T-helper 1 cell treated with Interleukin-12 subunit alpha and Interleukin-12 subunit beta and Interleukin-4 antibody, amounts not matched to agents 30 μg/mL and 1 μg/mL, for 36 hours (primary cell): ENCODE results near the gene ATP8B4.
"Not testable (repeated sequence)": the region's sequence is repeated elsewhere in the genome, so short reads cannot be mapped to it uniquely, and the experiment has no call there.

Experiments used
- H3K27ac Mint-ChIP-seq: one replicate; pipeline ENCODE4 v1.8.0; 2021; ENCODE audit warnings: mild to moderate bottlenecking, mixed read lengths
- H3K27me3 Mint-ChIP-seq: one replicate; pipeline ENCODE4 v1.8.0; 2021; ENCODE audit warnings: low read depth, mixed read lengths
- H3K36me3 Mint-ChIP-seq: one replicate; pipeline ENCODE4 v1.8.0; 2021; ENCODE audit warnings: low read depth, mixed read lengths
- H3K4me1 Mint-ChIP-seq: one replicate; pipeline ENCODE4 v1.8.0; 2021; ENCODE audit warnings: low read depth, mixed read lengths
- H3K4me3 Mint-ChIP-seq: one replicate; pipeline ENCODE4 v1.8.0; 2021; ENCODE audit warnings: mild to moderate bottlenecking, moderate library complexity, mixed read lengths
- H3K9me3 Mint-ChIP-seq: one replicate; pipeline ENCODE4 v1.8.0; 2021; ENCODE audit warnings: mixed read lengths

ATP8B4 gene

GRCh38 chr15:49977306-49977705 is 141.7 kb downstream of the ATP8B4 start:
- Mint-ChIP-seq H3K27me3 (no peaks in the 10 kb centered on the region), H3K9me3 (no peaks in the 10 kb centered on the region), H3K27ac (no peak overlapping the region), H3K4me1 (peaks cover 2% of the 10 kb centered on the region), H3K4me3 (no peak overlapping the region), H3K36me3 (peaks cover 28% of the 10 kb centered on the region)

GRCh38 chr15:49964551-49964950 is 154.5 kb downstream of the ATP8B4 start:
- peaks cover 46% of the 10 kb centered on the region for H3K36me3 Mint-ChIP-seq
- H3K9me3 Mint-ChIP-seq = peaks cover 17% of the 10 kb centered on the region
- H3K27me3 Mint-ChIP-seq = no peaks in the 10 kb centered on the region
- H3K27ac Mint-ChIP-seq = no peak overlapping the region
- H3K4me1 Mint-ChIP-seq = peaks cover 2% of the 10 kb centered on the region
- no peak overlapping the region for H3K4me3 Mint-ChIP-seq

DNA sequence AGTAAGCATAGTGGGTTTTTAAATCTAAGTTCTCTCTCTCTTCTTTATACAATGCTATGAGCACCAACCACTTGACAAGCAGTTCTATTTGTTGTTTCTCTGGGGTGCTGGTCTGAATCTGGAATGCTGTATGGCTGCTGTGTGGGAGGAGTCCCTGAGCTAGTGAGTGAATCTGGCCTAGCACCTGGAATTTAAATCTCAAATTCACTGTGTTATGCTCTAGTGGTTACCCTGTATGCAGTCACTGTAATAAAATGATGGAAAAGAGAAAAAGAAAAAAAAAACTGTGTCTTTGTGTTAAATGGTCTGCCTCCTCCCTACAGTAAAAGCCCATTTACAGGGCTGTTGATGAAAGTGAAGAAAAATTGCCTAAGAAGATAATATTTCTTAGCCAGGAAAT is 155.0 kb downstream of the ATP8B4 start:
- Mint-ChIP-seq H3K9me3 (peaks cover 13% of the 10 kb centered on the region), H3K27me3 (no peaks in the 10 kb centered on the region), H3K36me3 (peaks cover 42% of the 10 kb centered on the region), H3K27ac (no peak overlapping the region), H3K4me3 (no peak overlapping the region), H3K4me1 (peaks cover 2% of the 10 kb centered on the region)

DNA sequence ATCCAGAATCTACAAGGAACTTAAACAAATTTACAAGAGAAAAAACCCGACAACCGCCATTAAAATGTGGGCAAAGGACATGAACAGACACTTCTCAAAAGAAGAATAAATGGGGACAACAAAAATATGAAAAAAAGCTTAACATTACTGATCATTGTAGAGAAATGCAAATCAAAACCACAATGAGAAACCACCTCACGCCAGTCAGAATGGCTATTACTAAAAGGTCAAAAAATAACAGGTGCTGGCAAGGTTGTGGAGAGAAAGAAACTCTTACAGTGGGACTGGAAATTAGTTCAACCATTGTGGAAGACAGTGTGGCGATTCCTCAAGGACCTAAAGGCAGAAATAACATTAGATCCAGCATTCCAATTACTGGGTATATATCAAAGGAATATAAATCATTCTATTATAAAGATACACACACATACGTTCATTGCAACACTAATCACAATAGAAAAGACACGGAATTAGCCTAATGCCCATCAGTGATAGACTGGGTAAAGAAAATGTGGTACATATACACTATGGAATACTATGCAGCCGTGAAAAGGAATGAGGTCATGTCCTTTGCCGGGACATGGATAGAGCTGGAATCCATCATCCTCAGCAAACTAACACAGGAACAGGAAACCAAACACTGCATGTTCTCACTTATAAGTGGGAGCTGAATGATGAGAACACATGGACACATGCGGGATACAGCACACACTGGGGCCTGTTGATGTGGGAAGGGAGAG is 155.8 kb downstream of the ATP8B4 start:
- peaks cover 11% of the 10 kb centered on the region for H3K9me3 Mint-ChIP-seq
- not testable (repeated sequence) for H3K4me3 Mint-ChIP-seq, H3K4me1 Mint-ChIP-seq, H3K27me3 Mint-ChIP-seq, H3K27ac Mint-ChIP-seq
- H3K36me3 Mint-ChIP-seq = peaks cover 40% of the 10 kb centered on the region

GRCh38 chr15:49962044-49962602 is 156.9 kb downstream of the ATP8B4 start:
- peaks cover 36% of the 10 kb centered on the region for H3K36me3 Mint-ChIP-seq
- no peaks in the 10 kb centered on the region for H3K27me3 Mint-ChIP-seq
- H3K27ac Mint-ChIP-seq = no peak overlapping the region
- no peaks in the 10 kb centered on the region for H3K4me1 Mint-ChIP-seq
- H3K9me3 Mint-ChIP-seq = peaks cover 4% of the 10 kb centered on the region
- no peak overlapping the region for H3K4me3 Mint-ChIP-seq

- H3K4me3 Mint-ChIP-seq = no peak overlapping the region
- peaks cover 56% of the 10 kb centered on the region for H3K36me3 Mint-ChIP-seq
- peaks cover 47% of the 10 kb centered on the region for H3K9me3 Mint-ChIP-seq
- no peaks in the 10 kb centered on the region for H3K4me1 Mint-ChIP-seq
- H3K27me3 Mint-ChIP-seq = no peaks in the 10 kb centered on the region
- no peak overlapping the region for H3K27ac Mint-ChIP-seq
These were observed 165.6 kb downstream of the ATP8B4 start for GRCh38 chr15:49953421-49953820.

DNA sequence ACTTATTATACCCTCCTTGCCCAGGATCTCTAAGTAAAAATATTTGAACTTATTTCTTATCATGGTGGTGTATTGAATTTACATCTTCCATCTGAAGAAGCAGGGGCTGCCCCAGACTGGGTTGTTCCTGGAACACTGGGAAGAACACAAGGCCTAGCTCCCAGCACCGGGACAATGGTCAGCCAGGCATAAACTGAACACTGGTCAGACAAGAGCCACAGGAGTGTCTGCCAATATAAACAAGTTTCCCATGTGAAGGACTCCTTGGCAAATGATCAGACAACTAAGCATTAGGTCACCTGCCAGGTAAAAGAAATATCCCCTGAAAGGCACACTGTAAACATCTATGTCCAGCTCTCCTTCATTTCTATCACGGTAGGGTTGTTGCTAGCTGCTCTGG is 172.4 kb downstream of the ATP8B4 start:
- Mint-ChIP-seq H3K27me3 (no peaks in the 10 kb centered on the region), H3K9me3 (peaks cover 53% of the 10 kb centered on the region), H3K36me3 (peaks cover 45% of the 10 kb centered on the region), H3K4me3 (no peak overlapping the region), H3K27ac (no peak overlapping the region), H3K4me1 (no peaks in the 10 kb centered on the region)

DNA sequence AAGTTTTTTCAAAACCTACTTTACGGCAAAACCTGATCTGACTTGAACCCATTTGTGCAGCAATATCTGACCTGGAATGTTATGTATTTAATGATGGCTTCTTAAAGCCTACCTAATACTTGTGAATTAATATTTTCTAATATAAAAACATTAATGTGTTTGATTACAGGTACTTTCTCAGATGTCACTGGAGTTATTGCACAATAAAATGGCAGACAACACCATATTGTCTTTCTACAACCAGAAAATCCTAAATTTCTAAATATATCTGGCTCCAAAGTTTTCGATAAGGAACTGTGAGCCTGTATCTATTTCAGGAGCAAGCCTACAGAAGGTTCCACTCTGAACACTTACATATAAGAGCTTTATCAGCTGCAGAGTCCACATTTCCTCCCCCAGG is 184.5 kb downstream of the ATP8B4 start:
- H3K4me3 Mint-ChIP-seq = no peak overlapping the region
- no peaks in the 10 kb centered on the region for H3K9me3 Mint-ChIP-seq
- H3K27me3 Mint-ChIP-seq = no peaks in the 10 kb centered on the region
- H3K27ac Mint-ChIP-seq = no peak overlapping the region
- H3K36me3 Mint-ChIP-seq = peaks cover 23% of the 10 kb centered on the region
- H3K4me1 Mint-ChIP-seq = peaks cover 4% of the 10 kb centered on the region

GRCh38 chr15:49927189-49927861 is 191.7 kb downstream of the ATP8B4 start:
- H3K27me3 Mint-ChIP-seq = no peaks in the 10 kb centered on the region
- no peaks in the 10 kb centered on the region for H3K9me3 Mint-ChIP-seq
- peaks cover 4% of the 10 kb centered on the region for H3K4me1 Mint-ChIP-seq
- no peak overlapping the region for H3K4me3 Mint-ChIP-seq
- H3K36me3 Mint-ChIP-seq = peaks cover 16% of the 10 kb centered on the region
- no peak overlapping the region for H3K27ac Mint-ChIP-seq

- Mint-ChIP-seq H3K9me3 (no peaks in the 10 kb centered on the region), H3K4me3 (no peak overlapping the region), H3K27ac (no peak overlapping the region), H3K27me3 (no peaks in the 10 kb centered on the region), H3K36me3 (peaks cover 15% of the 10 kb centered on the region), H3K4me1 (peaks cover 4% of the 10 kb centered on the region)
These were observed 192.3 kb downstream of the ATP8B4 start for GRCh38 chr15:49926740-49927139.

DNA sequence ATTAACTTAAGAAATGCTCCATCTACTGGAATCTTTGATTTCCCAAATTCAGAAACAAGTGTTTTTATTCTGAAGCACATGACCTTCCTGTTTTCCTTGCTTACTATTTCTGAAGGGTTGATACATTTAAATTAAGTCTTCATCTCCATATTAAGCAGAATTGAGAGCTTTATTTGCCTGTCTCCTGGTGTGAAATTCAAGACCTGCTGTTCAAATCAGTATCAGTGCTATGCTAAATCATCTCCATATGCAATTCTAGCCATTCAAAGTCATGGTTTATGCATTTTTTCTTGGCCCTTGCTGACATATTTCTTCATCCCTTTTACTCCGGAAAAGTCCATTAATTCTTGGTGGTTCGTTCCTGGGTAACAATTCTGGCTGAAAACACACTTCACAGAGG is 195.4 kb downstream of the ATP8B4 start:
- Mint-ChIP-seq H3K9me3 (no peaks in the 10 kb centered on the region), H3K4me3 (no peak overlapping the region), H3K4me1 (no peaks in the 10 kb centered on the region), H3K27me3 (no peaks in the 10 kb centered on the region), H3K36me3 (peaks cover 23% of the 10 kb centered on the region), H3K27ac (no peak overlapping the region)

DNA sequence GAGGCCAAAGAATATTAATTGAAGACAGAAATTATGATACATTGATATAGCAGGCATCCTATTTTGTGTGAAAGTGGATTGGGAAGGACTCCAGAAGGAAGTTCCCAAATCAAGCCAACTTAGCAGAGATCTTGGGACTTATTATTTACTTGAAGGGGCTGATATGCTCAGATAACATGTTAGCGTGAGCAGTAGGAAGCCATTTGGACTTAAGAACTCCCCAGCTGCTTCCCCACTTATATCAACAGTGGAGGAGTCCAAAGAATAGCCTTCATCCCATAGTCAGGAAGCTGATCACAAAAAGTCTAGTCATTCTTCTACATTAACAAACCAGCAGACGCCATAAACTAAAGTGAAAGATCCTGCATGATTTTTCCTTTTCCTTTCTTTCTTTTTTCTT is 200.0 kb downstream of the ATP8B4 start:
- H3K4me1 Mint-ChIP-seq = no peaks in the 10 kb centered on the region
- no peak overlapping the region for H3K27ac Mint-ChIP-seq

GRCh38 chr15:49918121-49918520 is 200.9 kb downstream of the ATP8B4 start:
- no peaks in the 10 kb centered on the region for H3K9me3 Mint-ChIP-seq
- peaks cover 34% of the 10 kb centered on the region for H3K36me3 Mint-ChIP-seq
- H3K4me3 Mint-ChIP-seq = no peak overlapping the region
- no peaks in the 10 kb centered on the region for H3K27me3 Mint-ChIP-seq
- no peaks in the 10 kb centered on the region for H3K4me1 Mint-ChIP-seq
- H3K27ac Mint-ChIP-seq = no peak overlapping the region

More for the DNA sequence above, 200.0 kb downstream of the ATP8B4 start:
- Mint-ChIP-seq H3K9me3 (no peaks in the 10 kb centered on the region), H3K4me3 (no peak overlapping the region), H3K36me3 (peaks cover 36% of the 10 kb centered on the region), H3K27me3 (no peaks in the 10 kb centered on the region)

- H3K27ac Mint-ChIP-seq = no peak overlapping the region
- H3K36me3 Mint-ChIP-seq = peaks cover 42% of the 10 kb centered on the region
These were observed 202.0 kb downstream of the ATP8B4 start for GRCh38 chr15:49916998-49917397.

DNA sequence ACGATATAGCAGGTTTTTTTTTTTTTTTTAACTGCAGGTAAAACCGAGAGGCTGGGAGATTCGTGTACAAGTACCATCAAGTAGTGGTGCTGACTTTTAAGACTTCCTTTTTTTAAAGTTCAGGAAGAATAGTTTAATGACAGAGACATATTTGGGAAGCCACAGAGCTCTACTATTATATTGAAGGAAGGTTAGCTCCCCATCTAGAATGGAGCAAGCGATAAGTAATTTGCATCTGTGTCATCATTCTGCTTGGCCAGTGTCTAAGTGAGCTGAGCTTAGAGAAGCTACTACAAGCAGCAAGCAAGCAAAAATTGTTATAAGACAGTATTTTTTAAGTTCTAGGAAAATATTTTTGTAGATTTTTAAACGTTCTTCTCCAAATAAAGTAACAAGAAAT is 203.2 kb downstream of the ATP8B4 start:
- Mint-ChIP-seq H3K36me3 (peaks cover 45% of the 10 kb centered on the region), H3K27me3 (no peaks in the 10 kb centered on the region), H3K4me1 (peaks cover 4% of the 10 kb centered on the region), H3K4me3 (no peak overlapping the region), H3K9me3 (peaks cover 9% of the 10 kb centered on the region), H3K27ac (no peak overlapping the region)

More at GRCh38 chr15:49916998-49917397, 202.0 kb downstream of the ATP8B4 start:
- H3K4me1 Mint-ChIP-seq = no peaks in the 10 kb centered on the region
- H3K27me3 Mint-ChIP-seq = no peaks in the 10 kb centered on the region
- H3K9me3 Mint-ChIP-seq = peaks cover 4% of the 10 kb centered on the region
- no peak overlapping the region for H3K4me3 Mint-ChIP-seq
